ENCODE measurements around the gene ARHGAP31. TPM values are rescaled to one million over a fixed set of nuclear protein-coding genes. Genes with fewer than 3 reads are reported as not detected.
A peak's percentile ranks its signal among the peaks of the same experiment; 100 is the strongest.

The ARHGAP31 gene
- total RNA-seq, 2 experiments from 2014 or later = 3.5 to 3.7 TPM

GRCh38 chr3:119437691-119438258 is 143.6 kb downstream of the ARHGAP31 start:
- CTCF ChIA-PET = interaction anchor here (0.9 kb wide), 1 partner anchor 10 kb away, joined by 3 read pairs; no protein-coding TSS in a partner anchor
- H3K27me3 Mint-ChIP-seq (ENCODE audit: low read depth) = no peaks in the 10 kb centered on the region
- H3K27ac Mint-ChIP-seq = no peak overlapping the region
- H3K9me3 Mint-ChIP-seq = no peaks in the 10 kb centered on the region
- H3K36me3 Mint-ChIP-seq (ENCODE audit: low read depth) = peaks cover 77% of the 10 kb centered on the region
- no peak for DNase-seq
- no peak overlapping the region for H3K4me3 Mint-ChIP-seq
- no peaks in the 10 kb centered on the region for H3K4me1 Mint-ChIP-seq (ENCODE audit: low read depth)
- intact Hi-C loops (cut with micrococcal nuclease) = no loop called here

- no peak overlapping the region for H3K27ac Mint-ChIP-seq
- H3K27me3 Mint-ChIP-seq (ENCODE audit: low read depth) = no peaks in the 10 kb centered on the region
- CTCF ChIA-PET = no interaction called here
- H3K36me3 Mint-ChIP-seq (ENCODE audit: low read depth) = peaks cover 53% of the 10 kb centered on the region
- intact Hi-C loops (cut with micrococcal nuclease) = no loop called here
- DNase-seq = no peak
- no peaks in the 10 kb centered on the region for H3K4me1 Mint-ChIP-seq (ENCODE audit: low read depth)
- no peak overlapping the region for H3K4me3 Mint-ChIP-seq
- no peaks in the 10 kb centered on the region for H3K9me3 Mint-ChIP-seq
These were observed 149.0 kb downstream of the ARHGAP31 start for GRCh38 chr3:119443179-119443578.

GRCh38 chr3:119444590-119444989 is 150.4 kb downstream of the ARHGAP31 start:
- intact Hi-C loops (cut with micrococcal nuclease) = no loop called here
- Mint-ChIP-seq H3K36me3 (ENCODE audit: low read depth) (peaks cover 52% of the 10 kb centered on the region), H3K27ac (no peak overlapping the region), H3K27me3 (ENCODE audit: low read depth) (no peaks in the 10 kb centered on the region), H3K4me3 (no peak overlapping the region), H3K4me1 (ENCODE audit: low read depth) (no peaks in the 10 kb centered on the region), H3K9me3 (no peaks in the 10 kb centered on the region)
- no peak for DNase-seq
- CTCF ChIA-PET = no interaction called here

DNA sequence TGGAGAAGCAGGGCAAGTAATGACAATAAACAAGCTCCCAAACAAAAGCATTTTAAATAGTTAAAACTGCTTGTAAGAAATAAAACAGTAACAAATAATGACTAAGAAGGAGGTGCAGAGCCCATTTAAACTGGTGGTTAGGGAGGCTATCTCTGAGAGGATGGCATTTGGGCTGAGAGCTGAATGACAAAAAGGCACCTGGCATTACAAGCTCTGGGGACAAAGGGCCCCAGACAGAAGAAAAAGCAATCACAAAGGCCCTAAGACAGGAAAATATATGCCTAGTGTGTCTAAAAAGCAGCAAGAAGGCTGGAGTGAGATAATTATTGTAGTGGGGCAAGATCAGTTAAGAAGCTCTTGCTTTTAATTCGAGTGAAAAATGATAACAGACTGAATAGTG is 159.6 kb downstream of the ARHGAP31 start:
- no peaks in the 10 kb centered on the region for H3K27me3 Mint-ChIP-seq (ENCODE audit: low read depth)
- no peaks in the 10 kb centered on the region for H3K9me3 Mint-ChIP-seq
- intact Hi-C loops (cut with micrococcal nuclease) = no loop called here
- no peak for DNase-seq
- H3K27ac Mint-ChIP-seq = no peak overlapping the region
- peaks cover 9% of the 10 kb centered on the region for H3K4me1 Mint-ChIP-seq (ENCODE audit: low read depth)
- CTCF ChIA-PET = no interaction called here
- no peak overlapping the region for H3K4me3 Mint-ChIP-seq
- peaks cover 36% of the 10 kb centered on the region for H3K36me3 Mint-ChIP-seq (ENCODE audit: low read depth)

- Mint-ChIP-seq H3K27me3 (ENCODE audit: low read depth) (no peaks in the 10 kb centered on the region), H3K9me3 (no peaks in the 10 kb centered on the region), H3K36me3 (ENCODE audit: low read depth) (peaks cover 42% of the 10 kb centered on the region), H3K27ac (no peak overlapping the region), H3K4me1 (ENCODE audit: low read depth) (peaks cover 19% of the 10 kb centered on the region), H3K4me3 (no peak overlapping the region)
- CTCF ChIA-PET = no interaction called here
- no peak for DNase-seq
- intact Hi-C loops (cut with micrococcal nuclease) = no loop called here
These were observed 162.3 kb downstream of the ARHGAP31 start for GRCh38 chr3:119456469-119456868.

GRCh38 chr3:119457246-119457645 is 163.1 kb downstream of the ARHGAP31 start:
- Mint-ChIP-seq H3K4me1 (ENCODE audit: low read depth) (peaks cover 26% of the 10 kb centered on the region), H3K4me3 (no peak overlapping the region)
- CTCF ChIA-PET = no interaction called here

GRCh38 chr3:119463171-119464169 is 169.3 kb downstream of the ARHGAP31 start, which contains the start of gene TMEM39A:
Gene TMEM39A (minus strand): TSS chr3:119463615. CDS start chr3:119462074, 1,541 bp downstream.
- Mint-ChIP-seq H3K4me1 (ENCODE audit: low read depth) (peaks cover 32% of the 10 kb centered on the region), H3K9me3 (no peaks in the 10 kb centered on the region), H3K36me3 (ENCODE audit: low read depth) (peaks cover 17% of the 10 kb centered on the region), H3K27me3 (ENCODE audit: low read depth) (no peaks in the 10 kb centered on the region), H3K27ac (peak within 1 kb of the TSS; percentile 90), H3K4me3 (peak within 1 kb of the TSS; percentile 96)
- CTCF ChIA-PET = interaction anchor here (1.2 to 1.5 kb wide), 3 partner anchors 13 to 222 kb away, joined by 3 to 4 read pairs (median 3); no protein-coding TSS in a partner anchor
- intact Hi-C loops (cut with micrococcal nuclease) = loop anchor here (1.0 to 10.0 kb wide), 14 partner anchors 35 to 1281 kb away; partner anchors contain the start of genes ADPRH, ARHGAP31, B4GALT4 and CD80
- peak; percentile 98 for DNase-seq

More at GRCh38 chr3:119457246-119457645, 163.1 kb downstream of the ARHGAP31 start:
- DNase-seq = no peak
- H3K36me3 Mint-ChIP-seq (ENCODE audit: low read depth) = peaks cover 43% of the 10 kb centered on the region
- no peak overlapping the region for H3K27ac Mint-ChIP-seq
- intact Hi-C loops (cut with micrococcal nuclease) = no loop called here
- H3K27me3 Mint-ChIP-seq (ENCODE audit: low read depth) = no peaks in the 10 kb centered on the region
- H3K9me3 Mint-ChIP-seq = no peaks in the 10 kb centered on the region

- DNase-seq = no peak
- H3K4me3 Mint-ChIP-seq = peak overlapping the region; percentile 85
- peak overlapping the region; percentile 90 for H3K27ac Mint-ChIP-seq
- peaks cover 38% of the 10 kb centered on the region for H3K4me1 Mint-ChIP-seq (ENCODE audit: low read depth)
- H3K9me3 Mint-ChIP-seq = no peaks in the 10 kb centered on the region
- no peaks in the 10 kb centered on the region for H3K27me3 Mint-ChIP-seq (ENCODE audit: low read depth)
- CTCF ChIA-PET = interaction anchor here (0.7 to 3.1 kb wide), 2 partner anchors 30 to 187 kb away, joined by 7 to 9 read pairs; partner anchors contain the start of gene TIMMDC1
- intact Hi-C loops (cut with micrococcal nuclease) = loop anchor here (1.0 to 10.0 kb wide), 3 partner anchors 209 to 1277 kb away; partner anchors contain the start of genes COX17, GTF2E1, LRRC58 and RABL3
- peaks cover 5% of the 10 kb centered on the region for H3K36me3 Mint-ChIP-seq (ENCODE audit: low read depth)
These were observed 173.9 kb downstream of the ARHGAP31 start for GRCh38 chr3:119468041-119468440.

DNA sequence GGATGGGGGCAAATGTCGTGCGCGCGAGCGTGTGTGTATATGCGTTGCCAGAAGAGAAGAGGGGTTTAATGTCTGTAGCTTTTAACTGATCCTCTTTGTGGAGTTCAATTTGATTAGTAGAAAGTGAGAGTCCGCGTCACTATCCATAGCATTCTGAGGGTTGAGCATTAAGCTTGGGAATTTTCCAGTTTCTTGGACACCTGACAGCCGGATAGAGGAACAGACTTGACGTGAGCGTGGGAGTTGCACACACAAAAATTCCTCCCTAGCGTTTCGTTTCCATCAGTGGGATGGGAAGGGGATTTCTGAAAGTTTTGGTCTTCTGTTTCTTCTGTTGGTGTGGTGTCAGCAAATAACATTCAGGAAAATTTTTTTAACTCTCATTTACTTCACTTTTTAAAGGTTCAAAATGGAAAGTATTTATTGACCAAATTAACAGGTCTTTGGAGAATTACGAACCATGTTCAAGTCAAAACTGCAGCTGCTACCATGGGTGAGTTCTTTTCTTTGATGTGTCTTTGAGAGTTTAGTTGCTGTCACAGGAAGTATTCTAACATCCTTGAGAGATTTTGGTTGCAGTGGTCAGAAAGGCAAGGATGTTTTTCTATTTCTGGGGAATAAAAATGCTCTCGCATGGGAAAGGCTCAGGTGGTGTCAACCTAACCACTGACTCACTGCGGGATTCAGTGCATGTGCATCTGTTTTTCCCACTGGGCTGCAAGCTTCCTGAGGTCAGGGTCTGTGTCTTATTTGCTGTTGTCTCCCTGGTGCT is 175.4 kb downstream of the ARHGAP31 start:
- H3K4me3 Mint-ChIP-seq = peak overlapping the region; percentile 85
- intact Hi-C loops (cut with micrococcal nuclease) = loop anchor here (1.0 to 10.0 kb wide), 3 partner anchors 29 to 1275 kb away; partner anchors contain the start of genes GTF2E1, LRRC58, RABL3 and TIMMDC1
- DNase-seq = no peak
- CTCF ChIA-PET = interaction anchor here (1.0 to 3.1 kb wide), 2 partner anchors 29 to 220 kb away, joined by 3 to 9 read pairs; partner anchors contain the start of gene TIMMDC1
- peaks cover 3% of the 10 kb centered on the region for H3K36me3 Mint-ChIP-seq (ENCODE audit: low read depth)
- H3K9me3 Mint-ChIP-seq = no peaks in the 10 kb centered on the region
- H3K27me3 Mint-ChIP-seq (ENCODE audit: low read depth) = no peaks in the 10 kb centered on the region
- peaks cover 31% of the 10 kb centered on the region for H3K4me1 Mint-ChIP-seq (ENCODE audit: low read depth)
- H3K27ac Mint-ChIP-seq = peak overlapping the region; percentile 90

Data from activated naive CD4-positive, alpha-beta T cell treated with anti-CD3 and anti-CD28 coated beads for 36 hours (primary cell).